Stimulated activated naive CD4-positive, alpha-beta T cell (primary cell): Measurements from ENCODE around the gene ARVCF.

ENCODE experiments used
- DNase-seq, 6 experiments: peaks; one replicate each; lab custom pipeline; 2025; lab: John Stamatoyannopoulos, UW

The ARVCF gene

GRCh38 chr22:19986410-19987341 is 29.9 kb downstream of the ARVCF start:
- DNase-seq: peak in 5 of 6 experiments; percentile 41 to 56 (median 54)

GRCh38 chr22:19986011-19986409 is 30.6 kb downstream of the ARVCF start:
- DNase-seq: no peak

DNA sequence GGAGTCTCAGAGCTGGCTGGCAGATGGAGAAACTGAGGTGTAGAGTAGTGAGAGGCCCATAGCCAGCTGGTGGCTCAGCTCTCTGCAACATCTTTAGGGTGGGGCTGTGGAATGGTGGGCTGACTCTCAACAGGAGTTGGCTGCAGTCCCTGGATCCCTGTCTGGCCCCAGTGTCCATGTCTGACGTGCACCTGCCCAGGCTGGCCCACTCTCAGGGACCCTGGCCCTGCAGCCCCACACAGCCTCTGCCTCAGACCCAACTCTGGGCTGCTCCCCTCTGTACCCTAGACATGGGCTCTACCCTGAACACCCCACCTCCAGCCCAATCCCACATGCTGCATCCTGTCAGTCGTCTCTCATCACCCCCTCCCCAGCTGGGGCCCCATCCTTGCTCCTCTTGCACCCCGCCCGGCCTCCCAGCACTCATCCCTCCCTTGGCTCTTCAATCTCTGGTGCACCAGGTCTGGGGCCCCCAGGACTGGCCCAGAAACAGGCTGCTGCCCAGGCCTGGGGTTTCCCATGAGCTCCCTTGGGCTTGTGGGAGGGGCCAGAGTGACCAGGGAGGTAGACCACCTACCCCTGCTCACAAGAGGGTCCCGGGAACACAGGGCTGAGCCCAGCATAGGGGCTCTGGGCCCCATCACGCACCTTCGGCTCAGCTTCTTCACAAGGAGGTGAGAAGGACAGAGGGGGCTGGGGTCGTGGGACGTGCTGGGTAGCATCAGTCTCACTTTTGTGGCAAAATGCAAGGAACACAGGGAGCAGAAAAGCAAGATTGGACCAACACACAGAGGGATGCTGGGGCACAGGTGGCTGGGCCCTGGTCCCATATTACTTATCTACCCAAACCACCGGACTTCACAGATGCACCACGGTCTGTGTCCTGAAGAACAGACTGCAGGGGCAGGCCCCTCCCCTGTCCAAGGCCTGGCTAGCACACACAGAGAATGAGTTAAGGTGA is 31.5 kb downstream of the ARVCF start:
- DNase-seq: no peak

DNA sequence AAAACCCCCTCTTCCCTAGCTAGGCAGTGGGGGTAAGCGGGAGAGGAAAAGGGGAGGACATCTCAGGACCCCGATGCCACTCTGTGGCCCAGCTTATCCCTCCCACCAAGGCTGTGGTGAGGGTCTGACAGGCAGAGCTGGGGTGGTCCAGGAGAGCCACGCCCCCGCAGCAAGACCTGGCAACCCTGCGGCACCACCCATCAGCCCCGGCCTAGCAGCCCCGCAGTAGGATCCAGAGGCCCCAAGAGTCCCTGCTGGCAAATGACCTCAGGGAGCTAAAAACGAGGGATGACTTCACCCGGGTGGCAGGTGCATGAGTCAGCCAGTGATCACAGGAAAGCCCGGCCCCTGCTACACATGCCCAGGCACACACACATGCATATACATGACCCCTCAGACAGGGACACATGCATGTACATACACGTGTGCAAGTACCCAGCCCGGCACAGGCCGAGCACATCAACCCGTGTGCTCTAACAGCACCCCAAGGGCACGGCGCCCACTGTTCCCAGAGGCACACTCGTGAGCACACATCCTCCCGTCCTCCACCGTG is 32.3 kb downstream of the ARVCF start:
- no peak for DNase-seq

DNA sequence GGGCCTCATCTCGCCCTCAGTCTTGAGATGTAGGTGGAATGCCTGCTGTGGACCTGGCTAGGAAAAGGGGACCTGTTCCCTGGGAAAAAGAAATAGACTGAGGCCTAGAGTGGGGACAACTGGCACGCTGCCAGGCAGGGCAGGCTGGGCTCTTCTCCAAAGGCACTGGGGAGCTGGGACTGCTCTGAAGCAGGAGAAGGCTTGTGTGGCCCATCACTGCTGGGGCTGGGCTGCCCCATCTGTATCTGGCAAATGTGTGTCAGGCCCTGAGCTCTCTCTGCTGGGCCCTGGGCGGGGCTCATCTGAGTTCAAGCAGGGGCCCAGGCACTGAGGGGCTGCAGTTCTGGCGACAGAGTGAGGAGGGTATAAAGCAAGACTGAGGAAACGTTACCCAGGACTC is 32.9 kb downstream of the ARVCF start:
- no peak for DNase-seq

DNA sequence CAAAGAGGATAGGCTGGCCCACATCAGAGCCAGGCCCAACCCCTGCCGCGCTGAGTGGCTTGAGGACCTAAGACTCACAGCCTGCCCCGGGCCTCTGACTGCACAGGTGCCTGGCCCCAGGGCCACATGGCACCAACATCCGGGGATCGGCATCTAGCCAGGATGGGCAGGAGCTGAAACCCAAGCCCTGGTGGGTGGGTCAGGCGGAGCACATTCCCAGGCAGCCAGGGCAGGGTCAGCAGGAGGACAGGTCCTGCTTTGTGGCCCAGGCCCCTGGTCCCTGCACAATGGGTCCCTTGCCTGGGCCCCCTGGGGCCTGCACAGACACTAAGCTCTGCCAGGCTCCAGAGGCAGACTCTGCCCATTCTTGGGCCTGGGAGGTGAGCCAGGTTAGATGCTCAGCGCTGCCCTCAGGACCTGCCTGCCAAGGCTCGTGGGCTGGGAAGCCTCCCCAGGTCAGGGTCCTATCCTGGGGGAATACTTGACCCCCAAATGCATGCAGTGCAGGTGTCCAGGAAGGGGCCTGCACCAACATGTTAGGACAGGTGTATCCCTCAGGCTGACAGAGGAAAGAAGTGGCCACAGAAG is 33.5 kb downstream of the ARVCF start:
- DNase-seq: no peak

DNA sequence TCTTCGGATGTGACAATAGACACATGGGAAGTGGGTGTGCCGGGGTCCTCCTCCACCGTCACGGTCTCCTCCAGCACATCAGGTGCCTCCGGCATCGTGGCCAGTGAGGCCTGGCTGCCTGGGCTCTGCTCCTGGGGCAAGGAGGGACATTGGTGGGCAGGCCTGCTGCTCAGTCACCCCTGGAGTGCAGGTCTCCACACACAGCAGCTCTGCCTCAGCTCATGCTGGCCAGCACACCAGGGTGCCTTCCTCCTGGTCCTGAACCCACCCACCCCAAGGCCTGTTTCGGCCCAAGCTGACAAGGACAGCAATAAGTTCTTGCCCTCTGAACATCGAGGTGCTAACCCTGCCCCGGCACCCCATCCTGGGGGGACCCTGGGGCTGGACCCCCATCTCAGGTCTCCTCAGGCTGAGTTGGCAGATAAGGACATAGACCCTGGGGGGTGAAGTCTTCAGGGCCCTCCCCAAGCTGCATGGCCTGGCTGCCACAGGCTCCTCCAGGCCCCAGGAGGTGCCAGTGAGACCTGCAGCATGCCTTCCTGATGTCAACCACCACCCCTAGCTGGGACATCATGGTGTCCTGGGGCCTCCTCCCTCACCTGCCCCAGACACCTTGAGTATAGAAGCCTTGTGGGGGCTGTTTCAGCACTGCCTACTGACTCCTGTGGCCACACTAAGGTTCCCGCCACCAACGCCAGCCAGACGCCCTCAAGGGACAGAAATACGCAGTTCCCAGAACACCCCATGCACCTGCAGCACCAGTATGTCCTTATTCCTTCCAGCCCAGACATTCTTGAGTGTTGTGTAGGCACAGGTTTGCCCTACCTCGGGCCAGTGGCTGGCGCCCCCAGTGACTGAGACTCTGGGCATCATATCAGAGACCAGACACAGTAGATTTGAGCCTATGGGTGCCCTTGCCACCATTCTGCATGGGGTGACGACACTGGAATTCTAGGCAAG is 34.4 kb downstream of the ARVCF start:
- no peak for DNase-seq

DNA sequence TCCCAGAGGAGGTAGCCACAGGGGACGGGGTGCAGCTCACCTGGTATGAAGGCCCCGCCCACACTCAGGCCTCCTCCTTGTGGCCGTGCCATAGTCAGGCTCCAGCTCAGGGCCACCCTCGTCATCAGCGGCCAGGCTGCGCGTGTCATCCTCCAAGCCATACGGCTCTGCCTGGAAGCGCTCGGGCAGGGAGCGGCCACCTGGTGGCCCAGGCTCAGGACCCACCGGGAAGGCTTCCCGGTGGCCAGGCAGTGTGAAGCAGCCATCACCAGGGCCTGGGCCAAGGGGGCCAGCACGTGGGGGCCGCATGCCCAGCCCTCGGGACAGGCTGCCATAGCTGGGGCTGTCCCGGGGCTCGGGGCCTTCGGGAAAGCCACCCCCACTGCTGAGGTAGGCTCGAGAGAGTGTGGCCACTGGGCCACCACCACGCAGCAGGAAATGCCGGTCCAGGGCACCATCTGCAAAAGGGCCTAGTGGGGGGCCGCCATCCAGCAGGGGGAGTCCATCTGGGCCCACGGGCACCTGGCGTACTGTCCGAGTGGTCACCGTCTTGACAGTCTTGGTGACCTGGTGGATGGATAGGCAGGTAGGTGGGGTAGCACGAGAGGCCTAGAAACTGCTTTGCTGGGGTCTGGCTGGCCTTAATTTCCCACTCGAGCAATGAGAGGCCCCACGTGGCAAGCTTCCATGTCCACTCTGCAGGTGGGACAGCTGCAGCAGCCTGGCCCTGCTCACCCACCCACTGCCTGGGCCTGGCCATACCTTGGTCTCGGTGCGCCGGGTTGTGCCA is 35.3 kb downstream of the ARVCF start:
- no peak for DNase-seq

DNA sequence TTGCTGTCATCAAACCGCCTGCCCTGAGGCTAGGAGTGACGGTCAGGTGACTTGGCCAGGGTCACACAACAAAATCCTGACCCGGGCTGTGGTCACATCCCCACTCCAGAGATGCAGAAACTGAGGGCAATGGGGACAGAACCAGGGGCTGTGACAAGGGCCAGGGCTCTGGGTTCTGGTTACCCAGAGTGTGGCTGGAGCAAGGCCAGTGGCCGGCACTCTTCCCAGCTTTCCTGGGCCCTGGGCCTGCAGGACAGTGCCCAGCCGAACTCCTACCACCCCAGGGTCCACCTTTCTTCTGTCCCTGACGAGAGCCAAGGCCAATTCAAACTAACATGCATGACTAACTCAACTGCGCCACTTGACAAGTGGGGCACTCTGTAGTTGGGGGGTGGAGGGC is 35.9 kb downstream of the ARVCF start:
- no peak for DNase-seq

DNA sequence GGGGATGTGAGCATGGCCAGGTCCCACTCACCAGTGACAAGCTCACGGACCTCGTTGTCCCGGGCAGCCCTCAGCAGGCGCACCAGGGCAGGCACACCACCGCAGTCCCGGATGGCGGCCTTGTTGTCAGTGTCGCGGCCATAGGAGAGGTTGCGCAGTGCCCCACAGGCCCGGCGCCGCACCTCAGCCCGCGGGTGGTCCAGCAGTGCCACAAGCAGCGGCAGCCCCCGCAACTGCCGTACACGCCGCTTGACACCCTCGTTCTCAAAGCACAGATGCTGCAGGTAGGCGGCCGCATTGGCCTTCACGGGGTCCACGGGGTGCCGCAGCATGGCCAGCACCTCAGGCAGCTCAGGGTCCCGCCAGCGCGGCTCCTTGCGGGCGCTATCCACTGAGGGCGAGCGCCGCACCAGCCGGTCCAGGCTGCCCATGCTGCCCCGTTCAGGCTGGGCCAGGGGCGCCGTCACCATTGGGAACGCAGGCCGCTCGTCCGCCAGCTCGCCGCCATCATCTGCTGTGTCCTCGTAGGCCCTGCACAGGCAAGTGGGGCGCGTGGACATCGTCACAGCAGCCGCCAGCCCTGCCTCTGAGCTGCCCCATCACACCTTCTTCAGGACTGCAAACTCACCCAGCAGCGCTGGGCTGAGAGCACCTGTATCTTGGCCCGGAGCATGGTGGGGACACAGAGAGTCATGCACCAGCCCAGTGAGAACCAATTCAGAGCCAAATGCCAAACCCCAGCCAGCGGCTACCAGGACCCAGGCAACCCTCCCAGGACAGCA is 36.7 kb downstream of the ARVCF start:
- no peak for DNase-seq

DNA sequence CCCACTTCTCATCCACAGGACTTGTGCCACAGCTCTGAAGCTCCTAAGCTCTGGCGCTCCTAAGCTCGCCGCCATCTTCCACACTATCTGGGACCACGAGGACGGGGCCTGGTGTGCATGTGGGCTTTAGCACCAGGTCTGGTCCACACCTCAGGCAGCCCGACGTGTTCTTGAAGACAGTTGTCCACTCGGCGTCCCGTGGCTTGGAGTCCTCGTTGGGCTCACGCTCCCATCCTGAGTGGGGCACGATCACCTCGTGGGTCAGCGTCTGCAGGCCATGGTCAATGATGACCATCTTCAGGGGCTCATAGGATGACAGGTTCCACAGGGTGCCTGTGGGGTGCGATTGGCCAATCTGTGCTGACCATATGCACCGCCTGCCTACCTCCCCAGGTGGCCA is 37.9 kb downstream of the ARVCF start:
- DNase-seq: no peak

DNA sequence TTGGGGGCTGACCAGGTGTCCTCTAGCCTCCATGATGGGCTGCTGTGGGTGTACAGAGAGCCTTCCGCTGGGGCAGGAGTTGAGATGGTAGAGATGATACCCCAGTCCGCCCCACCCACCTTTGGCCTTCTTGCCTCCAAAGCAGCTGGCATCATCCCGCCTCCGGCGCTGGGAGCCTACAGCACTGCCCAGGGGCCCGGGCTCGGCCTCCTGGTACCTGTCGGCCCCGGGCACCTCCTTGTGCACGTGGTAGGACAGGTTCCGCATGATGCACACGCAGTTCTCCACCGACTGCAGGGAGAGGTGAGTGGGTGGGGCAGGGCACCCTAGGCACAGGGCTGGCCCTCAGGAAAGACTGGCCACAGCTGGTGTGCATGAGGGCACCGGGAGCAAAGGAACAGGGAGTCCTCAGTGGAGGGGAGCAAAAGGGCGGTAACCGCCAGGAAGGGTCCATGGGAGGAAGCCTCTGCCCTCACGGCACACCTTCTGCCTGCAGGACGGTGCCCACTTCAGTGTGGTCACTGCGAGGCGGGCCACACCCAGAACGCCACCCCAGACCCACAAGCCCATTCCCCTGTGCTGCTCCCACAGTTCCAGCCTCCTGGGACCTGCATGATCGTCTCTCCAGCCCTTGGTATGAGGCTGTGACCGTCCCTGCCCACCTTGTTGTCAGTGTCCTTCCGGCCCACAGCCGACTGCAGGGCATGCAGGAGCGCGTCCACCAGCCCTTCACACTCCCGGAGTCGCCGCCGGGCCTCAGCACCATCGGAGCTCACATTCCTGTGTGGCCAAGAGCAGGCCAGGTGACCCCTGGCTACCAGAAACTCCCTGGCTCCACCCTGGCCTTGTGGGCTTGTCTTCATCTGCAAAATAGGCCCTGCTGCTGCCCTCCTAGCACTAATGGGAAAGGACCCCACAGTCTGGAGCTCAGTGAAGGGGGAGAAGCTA is 39.1 kb downstream of the ARVCF start:
- DNase-seq: no peak

DNA sequence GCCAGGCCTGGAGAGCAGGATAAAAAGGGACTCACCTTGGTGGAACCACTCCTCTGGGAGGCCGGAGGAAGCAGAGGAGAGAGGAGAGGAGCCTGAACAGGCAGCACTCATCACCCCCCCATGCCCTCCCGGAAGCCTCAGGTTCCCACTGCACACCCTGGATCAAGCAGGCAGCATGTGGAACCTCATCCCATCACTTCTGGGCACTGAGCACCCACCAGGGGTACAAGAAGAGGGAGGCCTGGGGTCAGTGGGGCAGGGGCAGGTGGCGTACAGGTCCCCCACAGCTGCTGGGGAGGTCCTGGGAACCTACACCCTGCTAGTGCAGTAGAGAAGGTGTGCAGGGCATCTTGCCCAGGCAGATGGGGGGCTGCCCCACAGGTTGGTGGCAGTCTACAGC is 40.0 kb downstream of the ARVCF start:
- DNase-seq: no peak

DNA sequence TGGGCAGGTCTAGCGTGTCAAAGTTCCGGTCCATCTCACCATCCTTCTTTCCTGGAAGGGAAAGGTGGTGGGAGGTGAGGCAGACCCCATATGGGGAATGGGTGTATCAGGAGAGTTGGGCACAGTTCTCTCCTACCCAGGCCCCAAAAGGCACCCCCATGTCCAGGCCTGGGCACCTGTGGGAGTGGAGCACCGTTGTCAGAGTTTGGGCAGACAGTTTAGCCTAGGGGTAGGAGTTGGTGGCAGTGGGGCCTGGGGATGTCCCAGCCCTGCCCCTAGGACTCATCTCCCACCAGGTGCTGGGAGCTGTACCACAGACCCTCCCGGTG is 41.0 kb downstream of the ARVCF start:
- no peak for DNase-seq

DNA sequence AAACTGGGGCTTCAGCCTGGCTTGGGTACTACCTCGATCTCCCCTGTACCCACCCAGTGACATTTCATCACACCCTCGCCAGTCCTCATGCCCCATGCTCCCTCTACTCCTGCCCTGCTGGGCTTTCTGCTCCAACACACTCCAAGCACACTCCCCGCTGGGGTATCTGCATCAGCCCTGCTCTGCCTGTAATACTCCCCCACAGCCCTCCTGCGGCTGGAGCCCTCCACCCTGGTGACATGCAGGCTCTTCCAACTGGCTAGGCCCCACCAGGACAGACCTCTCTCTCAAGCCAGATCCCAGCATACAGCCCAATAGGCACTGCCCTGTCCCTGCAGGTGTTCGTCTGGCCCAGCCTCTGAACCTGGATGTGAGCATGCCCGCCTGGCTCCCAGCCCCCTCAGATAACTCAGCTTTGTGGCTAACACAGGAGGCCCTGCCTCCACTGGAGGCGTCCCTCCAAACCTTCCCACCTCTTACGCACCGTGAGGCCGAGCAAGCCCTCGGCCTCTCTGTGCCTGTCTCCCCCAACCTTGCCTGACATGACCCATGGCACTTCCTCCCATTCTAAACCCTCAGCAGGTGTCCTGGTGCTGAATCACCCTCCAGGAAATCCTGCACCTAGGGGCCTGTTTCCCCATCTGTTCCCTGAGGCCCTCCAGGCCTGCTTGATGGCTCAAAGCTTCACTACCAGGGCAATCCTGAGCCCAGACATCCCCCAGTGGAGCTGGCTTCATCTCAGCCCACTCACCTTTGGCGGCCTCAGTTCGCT is 41.5 kb downstream of the ARVCF start:
- no peak for DNase-seq

- no peak for DNase-seq
Observed at GRCh38 chr22:19974268-19974861, 42.3 kb downstream of the ARVCF start.
